Adrenal gland (tissue), 12 donors: Measurements from ENCODE around the gene TMEM132A. TPM values are rescaled to one million over a fixed set of nuclear protein-coding genes. Genes with fewer than 3 reads are reported as not detected.

Experiments used
- DNase-seq, 7 donors: peaks; one replicate each; pipeline ENCODE4 v3.0.0-alpha.2; 2019 to 2020
- H3K27ac ChIP-seq, 5 donors: fragments of 200-600 bp; sonication (generic) in 4 of 5; 1 replicate in 3 of 5; 2 replicates in 2 of 5; pipeline versions ENCODE4 v1.5.1 to v1.8.0; 2016 to 2020; ENCODE audit warnings: mild to moderate bottlenecking in 1 of 5
- H3K27me3 ChIP-seq: fragments of 200-600 bp; 2 replicates; pipeline ENCODE4 v1.8.0; 2021
- H3K36me3 ChIP-seq, 2 donors: fragments of 200-600 bp; replicated peaks in 1 of 2; 1 replicate in 1 of 2; 2 replicates in 1 of 2; pipeline versions ENCODE4 v1.5.1 to v1.8.0; 2018 to 2022
- H3K4me1 ChIP-seq, 2 donors: fragments of 200-600 bp; replicated peaks in 1 of 2; 1 replicate in 1 of 2; 2 replicates in 1 of 2; pipeline versions ENCODE4 v1.5.1 to v1.8.0; 2018 to 2021
- H3K4me3 ChIP-seq, 4 donors: fragments of 200-600 bp; sonication (generic) in 3 of 4; one replicate each; pipeline ENCODE4 v1.5.1; 2016 to 2018
- H3K9me3 ChIP-seq, 3 donors: fragments of 200-600 bp; sonication (generic) in 1 of 3; replicated peaks in 1 of 3; 1 replicate in 2 of 3; 2 replicates in 1 of 3; pipeline versions ENCODE4 v1.5.1 to v1.8.0; 2016 to 2021
- CTCF ChIP-seq, 6 experiments: fragments of 450-650 bp in 4 of 6; fragments of 200-600 bp in 2 of 6; sonication (generic) in 1 of 6; IDR thresholded peaks; 1 replicate in 5 of 6; 2 replicates in 1 of 6; pipeline versions ENCODE4 v1.5.1 to v1.8.0; 2016 to 2021; ENCODE audit warnings: antibody characterized with exemption in 6 of 6, mild to moderate bottlenecking in 2 of 6, moderate library complexity in 1 of 6
- POLR2A ChIP-seq, 2 donors: fragments of 450-650 bp; IDR thresholded peaks; one replicate each; pipeline ENCODE4 v1.6.1; 2017; ENCODE audit warnings: antibody characterized with exemption in 2 of 2, mild to moderate bottlenecking in 2 of 2, moderate library complexity in 1 of 2
- WGBS, 4 donors: extraction: QIAGEN DNeasy Blood & Tissue Kit in 2 of 4; methylation state at CpG; one replicate each; pipeline versions ENCODE4 v1.1.5 to v1.1.7; 2013 to 2017; 5-methylcytosine and 5-hydroxymethylcytosine counted together
- intact Hi-C, 2 donors: fragments of 100-400 bp; cut with DNase I; formaldehyde crosslinking; loops; one replicate each; pipeline versions ENCODE4 v1.14.1 to v1.15.0; 2022 to 2023
- polyA plus RNA-seq, 3 donors: library from polyadenylated mRNA; stranded (reverse); fragments of 200-250 nt in 2 of 3; fragments of 350-450 nt in 1 of 3; fragmentation: Illumina TruSeq in 1 of 3; extraction: RNeasy Lipid Tissue Mini Kit (QIAGEN cat#74804) in 1 of 3; gene quantifications; one replicate each; pipeline ENCODE4 v1.2.3, GENCODE V29; 2013 to 2014
- total RNA-seq, 9 donors: library from RNA; depleted of rRNA in 4 of 9; stranded (reverse); fragments of >200 nt in 4 of 9; fragments of 120-200 nt in 1 of 9; fragmentation: NEBNext Ultra II Directional in 1 of 9; extraction: Animal tissue kit (Norgen Biotek cat#: 25700) in 1 of 9; gene quantifications; one replicate each; pipeline versions ENCODE4 v1.1.0 to v1.2.4, GENCODE V29; 2013 to 2023
- donor health status: healthy with polysubstance abuse.
- donor health status: Bipolar disorder and iron deficiency.
- donor health status: DM: yes; HTN: yes; CAD: no.
- donor health status: DM: no; HTN: no; CAD: no.
- donor health status: DM: no; HTN: no; CAD: no.
- donor health status: DM: yes; HTN: yes; CAD: no.

The TMEM132A gene
- total and polyA plus RNA-seq, 12 donors = 3.4 to 66.1 (median 38.8) TPM

GRCh38 chr11:60937144-60937527 is 12.9 kb downstream of the TMEM132A start:
- Histone ChIP-seq H3K27me3 (no peaks in the 10 kb centered on the region), H3K27ac (peak overlapping the region in 2 of 5 donors; percentile 11 to 76), H3K9me3 (no peaks in the 10 kb centered on the region), H3K4me3 (no peak overlapping the region), H3K4me1 (no peaks in the 10 kb centered on the region), H3K36me3 (peaks cover 0 to 7% of the 10 kb centered on the region in 2 donors)
- no peak for TF ChIP-seq POLR2A (IDR thresholded peaks at IDR 0.05)
- TF ChIP-seq CTCF (IDR thresholded peaks at IDR 0.05) = no peak
- 75 to 84% (median 77%) methylated on average over 11 to 12 of the region's 12 CpGs for WGBS, 4 donors
- intact Hi-C loops = no loop called here
- DNase-seq = peak in 3 of 7 donors; percentile 55 to 76 (median 59)

GRCh38 chr11:60937811-60938210 is 13.6 kb downstream of the TMEM132A start:
- TF ChIP-seq CTCF (IDR thresholded peaks at IDR 0.05) (no peak), POLR2A (IDR thresholded peaks at IDR 0.05) (no peak)
- Histone ChIP-seq H3K4me1 (no peaks in the 10 kb centered on the region), H3K27me3 (no peaks in the 10 kb centered on the region), H3K9me3 (no peaks in the 10 kb centered on the region), H3K4me3 (no peak overlapping the region), H3K27ac (peak overlapping the region in 1 of 5 donors; percentile 76), H3K36me3 (peaks cover 0 to 7% of the 10 kb centered on the region in 2 donors)
- 83 to 90% (median 86%) methylated on average over 3 to 8 of the region's 8 CpGs for WGBS, 4 donors
- DNase-seq = no peak
- intact Hi-C loops = no loop called here

- TF ChIP-seq POLR2A (IDR thresholded peaks at IDR 0.05) (no peak), CTCF (IDR thresholded peaks at IDR 0.05) (no peak)
- Histone ChIP-seq H3K36me3 (peaks cover 0 to 7% of the 10 kb centered on the region in 2 donors), H3K4me3 (no peak overlapping the region), H3K27ac (no peak overlapping the region), H3K4me1 (no peaks in the 10 kb centered on the region), H3K27me3 (no peaks in the 10 kb centered on the region), H3K9me3 (no peaks in the 10 kb centered on the region)
- DNase-seq = no peak
- intact Hi-C loops = no loop called here
- 78 to 88% (median 85%) methylated on average over 9 of the region's 9 CpGs for WGBS, 4 donors
Measured at GRCh38 chr11:60938500-60938899, 14.2 kb downstream of the TMEM132A start.

GRCh38 chr11:60939301-60939700 is 15.0 kb downstream of the TMEM132A start:
- no peak for TF ChIP-seq POLR2A (IDR thresholded peaks at IDR 0.05)
- TF ChIP-seq CTCF (IDR thresholded peaks at IDR 0.05) = no peak
- no peaks in the 10 kb centered on the region for H3K4me1 ChIP-seq
- H3K27me3 ChIP-seq = no peaks in the 10 kb centered on the region
- 90 to 97% (median 91%) methylated on average over 6 to 7 of the region's 7 CpGs for WGBS, 4 donors
- H3K4me3 ChIP-seq = no peak overlapping the region
- no peaks in the 10 kb centered on the region for H3K9me3 ChIP-seq
- intact Hi-C loops = no loop called here
- no peak for DNase-seq
- H3K27ac ChIP-seq = no peak overlapping the region
- H3K36me3 ChIP-seq = peaks cover 0 to 7% of the 10 kb centered on the region in 2 donors
